Iris pigment epithelial cell (primary cell): ENCODE measurements around the gene VSTM2L.

Experiments used
- DNase-seq: peaks from one replicate; pipeline ENCODE4 v3.0.0-alpha.2; 2011; ENCODE audit warnings: low read depth

Gene VSTM2L

GRCh38 chr20:37987602-37988290 lies 84.8 kb downstream of the VSTM2L start:
- DNase-seq, result no peak

GRCh38 chr20:37988306-37988954 lies 85.5 kb downstream of the VSTM2L start:
- DNase-seq, result no peak

GRCh38 chr20:37989601-37990295 lies 86.8 kb downstream of the VSTM2L start:
- peak; percentile 14 for DNase-seq

GRCh38 chr20:37990571-37991151 lies 87.7 kb downstream of the VSTM2L start:
- peak; percentile 67 for DNase-seq

GRCh38 chr20:37991157-37991866 lies 88.4 kb downstream of the VSTM2L start:
- DNase-seq, result no peak

GRCh38 chr20:37991908-37992307 lies 89.0 kb downstream of the VSTM2L start:
- DNase-seq, result no peak

- peak; percentile 95 for DNase-seq
These were observed 90.0 kb downstream of the VSTM2L start for GRCh38 chr20:37992802-37993409.

- peak; percentile 95 for DNase-seq
These were observed 91.6 kb downstream of the VSTM2L start for GRCh38 chr20:37994512-37994911.
